NCI-H345 treated with DMSO at 0.1 percent for 48 hours (cell line): ENCODE results near the gene VRK1.
A peak's percentile ranks its signal among the peaks of the same experiment; 100 is the strongest.
"Not testable (repeated sequence)": the region's sequence is repeated elsewhere in the genome, so short reads cannot be mapped to it uniquely, and the experiment has no call there.

ENCODE experiments used
- DNase-seq: peaks from one replicate; lab custom pipeline; 2025; ENCODE audit not compliant: unreplicated experiment; lab: John Stamatoyannopoulos, UW

The VRK1 gene

GRCh38 chr14:96796851-96797581, at the start of gene VRK1:
TSS of gene VRK1 (plus strand) at chr14:96797382. CDS start at chr14:96833472, 36,090 bp downstream.
- peak; percentile 91 for DNase-seq

- no peak for DNase-seq
These were observed 49.6 kb upstream of the VRK1 start for GRCh38 chr14:96747608-96748007.

- peak; percentile 38 for DNase-seq
These were observed 48.8 kb upstream of the VRK1 start for GRCh38 chr14:96748362-96748761.

GRCh38 chr14:96751505-96751904, 45.7 kb upstream of the VRK1 start:
- DNase-seq, result no peak

- no peak for DNase-seq
These were observed 45.1 kb upstream of the VRK1 start for GRCh38 chr14:96752125-96752524.

GRCh38 chr14:96752594-96752993, 44.6 kb upstream of the VRK1 start:
- DNase-seq, result no peak

GRCh38 chr14:96754162-96754844, 42.9 kb upstream of the VRK1 start:
- DNase-seq, result no peak

- peak; percentile 26 for DNase-seq
These were observed 42.4 kb upstream of the VRK1 start for GRCh38 chr14:96754845-96755184.

- no peak for DNase-seq
These were observed 40.4 kb upstream of the VRK1 start for GRCh38 chr14:96756745-96757144.

GRCh38 chr14:96757456-96757855, 39.7 kb upstream of the VRK1 start:
- no peak for DNase-seq

- no peak for DNase-seq
These were observed 36.1 kb upstream of the VRK1 start for GRCh38 chr14:96761066-96761465.

- DNase-seq, result peak; percentile 10
These were observed 34.5 kb upstream of the VRK1 start for GRCh38 chr14:96762650-96763049.

- no peak for DNase-seq
These were observed 33.2 kb upstream of the VRK1 start for GRCh38 chr14:96764012-96764411.

- not testable (repeated sequence) for DNase-seq
These were observed 32.0 kb upstream of the VRK1 start for GRCh38 chr14:96765205-96765604.

GRCh38 chr14:96772929-96773328, 24.3 kb upstream of the VRK1 start:
- no peak for DNase-seq

GRCh38 chr14:96776791-96777190, 20.4 kb upstream of the VRK1 start:
- DNase-seq, result no peak

- no peak for DNase-seq
These were observed 16.7 kb upstream of the VRK1 start for GRCh38 chr14:96780500-96780899.

GRCh38 chr14:96781371-96781770, 15.8 kb upstream of the VRK1 start:
- DNase-seq, result no peak

GRCh38 chr14:96782436-96782835, 14.7 kb upstream of the VRK1 start:
- DNase-seq, result no peak

GRCh38 chr14:96783043-96783914, 13.9 kb upstream of the VRK1 start:
- no peak for DNase-seq

GRCh38 chr14:96783915-96784224, 13.3 kb upstream of the VRK1 start:
- no peak for DNase-seq

GRCh38 chr14:96790186-96790585, 7.0 kb upstream of the VRK1 start:
- DNase-seq, result no peak
